ENCODE measurements around the gene PRR14.

DNA sequence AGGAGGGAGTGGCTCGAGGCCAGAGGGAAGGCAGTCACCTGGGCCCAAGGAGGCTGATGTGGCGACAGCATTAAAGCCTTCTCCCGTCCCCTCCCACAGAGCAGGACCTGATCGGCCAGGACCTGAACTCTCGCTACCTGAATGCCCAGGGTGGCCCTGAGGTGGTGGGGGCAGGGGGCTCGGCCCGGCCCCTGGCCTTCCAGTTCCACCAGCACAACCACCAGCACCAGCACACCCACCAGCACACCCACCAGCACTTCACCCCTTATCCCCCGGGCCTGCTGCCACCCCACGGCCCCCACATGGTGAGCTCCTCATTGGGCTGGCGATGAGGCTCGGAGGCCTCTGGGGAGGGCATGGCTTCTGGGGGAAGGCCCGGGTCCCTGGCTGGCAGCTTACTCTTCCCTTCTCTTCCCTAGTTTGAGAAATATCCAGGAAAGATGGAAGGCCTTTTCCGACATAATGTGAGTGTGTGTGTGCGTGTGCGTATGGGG lies 13.9 kb downstream of the PRR14 start:
- TF ChIP-seq, protein P1, sequence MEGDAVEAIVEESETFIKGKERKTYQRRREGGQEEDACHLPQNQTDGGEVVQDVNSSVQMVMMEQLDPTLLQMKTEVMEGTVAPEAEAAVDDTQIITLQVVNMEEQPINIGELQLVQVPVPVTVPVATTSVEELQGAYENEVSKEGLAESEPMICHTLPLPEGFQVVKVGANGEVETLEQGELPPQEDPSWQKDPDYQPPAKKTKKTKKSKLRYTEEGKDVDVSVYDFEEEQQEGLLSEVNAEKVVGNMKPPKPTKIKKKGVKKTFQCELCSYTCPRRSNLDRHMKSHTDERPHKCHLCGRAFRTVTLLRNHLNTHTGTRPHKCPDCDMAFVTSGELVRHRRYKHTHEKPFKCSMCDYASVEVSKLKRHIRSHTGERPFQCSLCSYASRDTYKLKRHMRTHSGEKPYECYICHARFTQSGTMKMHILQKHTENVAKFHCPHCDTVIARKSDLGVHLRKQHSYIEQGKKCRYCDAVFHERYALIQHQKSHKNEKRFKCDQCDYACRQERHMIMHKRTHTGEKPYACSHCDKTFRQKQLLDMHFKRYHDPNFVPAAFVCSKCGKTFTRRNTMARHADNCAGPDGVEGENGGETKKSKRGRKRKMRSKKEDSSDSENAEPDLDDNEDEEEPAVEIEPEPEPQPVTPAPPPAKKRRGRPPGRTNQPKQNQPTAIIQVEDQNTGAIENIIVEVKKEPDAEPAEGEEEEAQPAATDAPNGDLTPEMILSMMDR (IDR thresholded peaks at IDR 0.05; ENCODE audit: insufficient read depth, low read length): no peak
- no peak for TF ChIP-seq POLR2AphosphoS5 (IDR thresholded peaks at IDR 0.05; ENCODE audit: low read depth)
- TF ChIP-seq, protein P2, sequence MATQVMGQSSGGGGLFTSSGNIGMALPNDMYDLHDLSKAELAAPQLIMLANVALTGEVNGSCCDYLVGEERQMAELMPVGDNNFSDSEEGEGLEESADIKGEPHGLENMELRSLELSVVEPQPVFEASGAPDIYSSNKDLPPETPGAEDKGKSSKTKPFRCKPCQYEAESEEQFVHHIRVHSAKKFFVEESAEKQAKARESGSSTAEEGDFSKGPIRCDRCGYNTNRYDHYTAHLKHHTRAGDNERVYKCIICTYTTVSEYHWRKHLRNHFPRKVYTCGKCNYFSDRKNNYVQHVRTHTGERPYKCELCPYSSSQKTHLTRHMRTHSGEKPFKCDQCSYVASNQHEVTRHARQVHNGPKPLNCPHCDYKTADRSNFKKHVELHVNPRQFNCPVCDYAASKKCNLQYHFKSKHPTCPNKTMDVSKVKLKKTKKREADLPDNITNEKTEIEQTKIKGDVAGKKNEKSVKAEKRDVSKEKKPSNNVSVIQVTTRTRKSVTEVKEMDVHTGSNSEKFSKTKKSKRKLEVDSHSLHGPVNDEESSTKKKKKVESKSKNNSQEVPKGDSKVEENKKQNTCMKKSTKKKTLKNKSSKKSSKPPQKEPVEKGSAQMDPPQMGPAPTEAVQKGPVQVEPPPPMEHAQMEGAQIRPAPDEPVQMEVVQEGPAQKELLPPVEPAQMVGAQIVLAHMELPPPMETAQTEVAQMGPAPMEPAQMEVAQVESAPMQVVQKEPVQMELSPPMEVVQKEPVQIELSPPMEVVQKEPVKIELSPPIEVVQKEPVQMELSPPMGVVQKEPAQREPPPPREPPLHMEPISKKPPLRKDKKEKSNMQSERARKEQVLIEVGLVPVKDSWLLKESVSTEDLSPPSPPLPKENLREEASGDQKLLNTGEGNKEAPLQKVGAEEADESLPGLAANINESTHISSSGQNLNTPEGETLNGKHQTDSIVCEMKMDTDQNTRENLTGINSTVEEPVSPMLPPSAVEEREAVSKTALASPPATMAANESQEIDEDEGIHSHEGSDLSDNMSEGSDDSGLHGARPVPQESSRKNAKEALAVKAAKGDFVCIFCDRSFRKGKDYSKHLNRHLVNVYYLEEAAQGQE (IDR thresholded peaks at IDR 0.05; ENCODE audit: insufficient replicate concordance, low read depth): no peak
